Breast epithelium (tissue), 3 donors: ENCODE results near the gene ZNF428.

Experiments
- POLR2A ChIP-seq: fragments of 450-650 bp; IDR thresholded peaks from one replicate; pipeline ENCODE4 v1.6.1; 2016; ENCODE audit warnings: antibody characterized with exemption, mild to moderate bottlenecking, moderate library complexity
- POLR2AphosphoS5 ChIP-seq, 3 donors: sonication (generic); formaldehyde crosslinking; IDR thresholded peaks; one replicate each; pipeline ENCODE4 v1.6.1; 2017; ENCODE audit warnings: antibody characterized with exemption in 3 of 3

DNA sequence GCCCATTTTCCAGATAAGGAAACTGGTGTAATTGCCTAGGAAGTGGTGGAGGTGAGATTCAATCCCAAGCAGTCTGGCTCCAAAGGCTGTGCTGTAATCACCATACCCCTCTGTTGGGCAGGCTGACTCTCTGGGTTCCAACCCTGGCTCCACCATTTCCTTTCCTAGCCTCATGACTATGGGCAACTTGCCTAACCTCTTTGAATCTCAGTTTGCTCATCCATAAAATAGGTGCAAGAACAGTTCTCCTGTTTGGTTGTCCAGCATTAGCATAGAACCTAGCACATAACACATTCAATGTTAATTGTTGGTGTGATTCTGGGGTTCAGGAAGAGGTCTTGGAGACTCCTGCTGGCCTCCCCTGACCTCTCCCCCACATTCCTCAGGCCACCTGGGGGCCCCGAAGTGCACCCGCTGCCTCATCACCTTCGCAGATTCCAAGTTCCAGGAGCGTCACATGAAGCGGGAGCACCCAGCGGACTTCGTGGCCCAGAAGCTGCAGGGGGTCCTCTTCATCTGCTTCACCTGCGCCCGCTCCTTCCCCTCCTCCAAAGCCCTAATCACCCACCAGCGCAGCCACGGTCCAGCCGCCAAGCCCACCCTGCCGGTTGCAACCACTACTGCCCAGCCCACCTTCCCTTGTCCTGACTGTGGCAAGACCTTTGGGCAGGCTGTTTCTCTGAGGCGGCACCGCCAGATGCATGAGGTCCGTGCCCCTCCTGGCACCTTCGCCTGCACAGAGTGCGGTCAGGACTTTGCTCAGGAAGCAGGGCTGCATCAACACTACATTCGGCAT, 20.8 kb downstream of the ZNF428 start:
- TF ChIP-seq POLR2AphosphoS5 (IDR thresholded peaks at IDR 0.05) (no peak), POLR2A (no peak)
